Measurements from ENCODE around the gene STARD13. TPM values are rescaled to one million over a fixed set of nuclear protein-coding genes. Genes with fewer than 3 reads are reported as not detected.

STARD13 gene
- total RNA-seq, 4 donors from 2014 or later, result 52.0 to 114 (median 89.2) TPM

- intact Hi-C loops (cut with DNase I), result no loop called here
- Histone ChIP-seq H3K27ac (no peak overlapping the region), H3K27me3 (no peaks in the 10 kb centered on the region), H3K36me3 (no peaks in the 10 kb centered on the region), H3K9me3 (no peaks in the 10 kb centered on the region), H3K4me1 (peaks cover 0 to 12% of the 10 kb centered on the region in 2 donors), H3K4me3 (replicated peaks in 1 of 3) (no peak overlapping the region)
- 95 to 96% methylated on average over 3 of the region's 3 CpGs for WGBS, 2 donors
- TF ChIP-seq CTCF (IDR thresholded peaks at IDR 0.05), result no peak
- no peak for TF ChIP-seq POLR2A (IDR thresholded peaks at IDR 0.05)
- DNase-seq, result no peak
These were observed 137.7 kb downstream of the STARD13 start for GRCh38 chr13:33147832-33148231.

GRCh38 chr13:33146843-33147611 is 138.5 kb downstream of the STARD13 start:
- intact Hi-C loops (cut with DNase I), result no loop called here
- no peak overlapping the region for H3K4me3 ChIP-seq (replicated peaks in 1 of 3)
- DNase-seq, result no peak
- no peaks in the 10 kb centered on the region for H3K9me3 ChIP-seq
- TF ChIP-seq CTCF (IDR thresholded peaks at IDR 0.05), result no peak
- no peak for TF ChIP-seq POLR2A (IDR thresholded peaks at IDR 0.05)
- H3K27ac ChIP-seq, result peak overlapping the region in 1 of 3 donors; percentile 6
- H3K4me1 ChIP-seq, result peaks cover 0 to 12% of the 10 kb centered on the region in 2 donors
- H3K36me3 ChIP-seq, result peaks cover 0 to 1% of the 10 kb centered on the region in 2 donors
- 86 to 97% methylated on average over 4 of the region's 4 CpGs for WGBS, 2 donors
- no peaks in the 10 kb centered on the region for H3K27me3 ChIP-seq

GRCh38 chr13:33145667-33146066 is 139.9 kb downstream of the STARD13 start:
- peaks cover under 1 to 13% of the 10 kb centered on the region in 2 donors for H3K4me1 ChIP-seq
- TF ChIP-seq POLR2A (IDR thresholded peaks at IDR 0.05) (no peak), CTCF (IDR thresholded peaks at IDR 0.05) (no peak)
- intact Hi-C loops (cut with DNase I), result no loop called here
- H3K9me3 ChIP-seq, result no peaks in the 10 kb centered on the region
- H3K27me3 ChIP-seq, result no peaks in the 10 kb centered on the region
- 88 to 89% methylated on average over 4 of the region's 4 CpGs for WGBS, 2 donors
- no peak overlapping the region for H3K4me3 ChIP-seq (replicated peaks in 1 of 3)
- peaks cover 0 to 5% of the 10 kb centered on the region in 2 donors for H3K36me3 ChIP-seq
- DNase-seq, result no peak
- no peak overlapping the region for H3K27ac ChIP-seq

GRCh38 chr13:33144358-33144784 is 141.2 kb downstream of the STARD13 start:
- no peak overlapping the region for H3K4me3 ChIP-seq (replicated peaks in 1 of 3)
- peaks cover 13 to 23% of the 10 kb centered on the region in 2 donors for H3K4me1 ChIP-seq
- no peak overlapping the region for H3K27ac ChIP-seq
- no peaks in the 10 kb centered on the region for H3K27me3 ChIP-seq
- TF ChIP-seq POLR2A (IDR thresholded peaks at IDR 0.05) (no peak), CTCF (IDR thresholded peaks at IDR 0.05) (no peak)
- intact Hi-C loops (cut with DNase I), result no loop called here
- H3K36me3 ChIP-seq, result peaks cover 0 to 5% of the 10 kb centered on the region in 2 donors
- no peaks in the 10 kb centered on the region for H3K9me3 ChIP-seq
- no peak for DNase-seq
- 96 to 98% methylated on average over 7 of the region's 7 CpGs for WGBS, 2 donors

GRCh38 chr13:33139780-33140535 is 145.6 kb downstream of the STARD13 start:
- Histone ChIP-seq H3K9me3 (no peaks in the 10 kb centered on the region), H3K4me3 (replicated peaks in 1 of 3) (no peak overlapping the region), H3K4me1 (peaks cover 23 to 32% of the 10 kb centered on the region in 2 donors), H3K27ac (peak overlapping the region; percentile 34 to 68 (median 67)), H3K36me3 (peaks cover 0 to 10% of the 10 kb centered on the region in 2 donors), H3K27me3 (no peaks in the 10 kb centered on the region)
- DNase-seq, result no peak
- TF ChIP-seq POLR2A (IDR thresholded peaks at IDR 0.05) (no peak), CTCF (IDR thresholded peaks at IDR 0.05) (no peak)
- 82% methylated on average over 7 of the region's 7 CpGs for WGBS, 2 donors
- intact Hi-C loops (cut with DNase I), result no loop called here
